GM18519 (cell line): Measurements from ENCODE around the gene ACP2.

Experiments used
- ATAC-seq: cut with Tn5 transposase; IDR thresholded peaks from one replicate; pipeline ENCODE4 v1.9.1; 2021; ENCODE audit warnings: mild to moderate bottlenecking, moderate library complexity; ENCODE audit not compliant: unreplicated experiment, low FRiP score

The ACP2 gene, protein sequence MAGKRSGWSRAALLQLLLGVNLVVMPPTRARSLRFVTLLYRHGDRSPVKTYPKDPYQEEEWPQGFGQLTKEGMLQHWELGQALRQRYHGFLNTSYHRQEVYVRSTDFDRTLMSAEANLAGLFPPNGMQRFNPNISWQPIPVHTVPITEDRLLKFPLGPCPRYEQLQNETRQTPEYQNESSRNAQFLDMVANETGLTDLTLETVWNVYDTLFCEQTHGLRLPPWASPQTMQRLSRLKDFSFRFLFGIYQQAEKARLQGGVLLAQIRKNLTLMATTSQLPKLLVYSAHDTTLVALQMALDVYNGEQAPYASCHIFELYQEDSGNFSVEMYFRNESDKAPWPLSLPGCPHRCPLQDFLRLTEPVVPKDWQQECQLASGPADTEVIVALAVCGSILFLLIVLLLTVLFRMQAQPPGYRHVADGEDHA

DNA sequence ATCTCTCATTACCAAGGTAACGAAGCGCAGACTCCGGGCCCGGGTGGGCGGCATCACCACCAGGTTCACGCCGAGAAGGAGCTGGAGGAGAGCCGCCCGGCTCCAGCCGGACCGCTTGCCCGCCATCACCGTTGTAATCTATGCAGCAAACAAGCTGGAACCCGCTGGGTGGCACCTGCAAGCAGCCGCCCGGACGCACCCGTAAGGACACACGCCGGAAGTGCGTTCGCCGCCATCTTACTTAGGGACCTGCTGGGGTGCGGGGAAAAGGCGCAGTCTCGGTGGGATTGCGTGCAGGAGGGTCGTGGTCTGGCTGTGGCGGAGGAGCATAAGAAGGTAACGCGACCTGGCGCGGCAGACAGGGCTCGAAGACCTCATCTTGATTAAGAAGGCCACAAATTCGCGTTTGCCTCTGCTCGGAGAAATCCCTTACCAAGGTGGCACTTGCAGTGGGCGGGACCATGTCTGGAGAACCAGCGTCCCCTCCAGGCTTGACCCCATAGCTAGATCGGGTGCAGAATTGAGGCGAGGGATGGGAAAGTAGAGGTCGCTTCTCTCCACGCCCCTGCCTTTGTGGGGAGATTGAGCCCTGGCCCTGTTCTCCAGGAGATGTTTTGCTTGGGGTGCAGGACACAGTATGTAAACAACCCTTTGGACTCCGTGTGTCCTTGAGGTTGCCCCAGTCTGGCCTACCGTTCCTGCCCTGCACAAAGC lies at the start of gene ACP2:
Gene ACP2 (minus strand): TSS at position 151 of the 714 bp plus-strand sequence. CDS start 25 bp downstream, at position 126.
- peak; percentile 77 for ATAC-seq

DNA sequence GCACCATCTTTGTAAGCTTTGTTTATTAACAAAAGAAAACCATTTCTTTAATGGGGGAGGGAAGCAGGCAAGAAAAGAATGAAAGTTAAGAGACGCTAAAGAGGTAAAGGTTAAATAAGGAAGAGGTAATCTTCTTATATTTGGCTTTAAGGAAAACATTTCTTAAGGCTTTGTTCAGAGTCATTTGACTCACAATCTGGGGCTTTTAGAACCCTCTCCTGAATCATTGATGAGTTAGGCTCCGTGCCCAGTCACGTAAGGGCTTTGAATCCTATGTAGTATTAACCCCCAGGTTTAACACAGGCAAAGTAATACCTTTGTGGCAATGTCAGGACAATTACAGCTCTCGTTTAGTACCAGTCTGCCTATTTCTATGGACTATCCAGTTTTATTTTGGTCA lies 47.4 kb upstream of the ACP2 start:
- no peak for ATAC-seq

DNA sequence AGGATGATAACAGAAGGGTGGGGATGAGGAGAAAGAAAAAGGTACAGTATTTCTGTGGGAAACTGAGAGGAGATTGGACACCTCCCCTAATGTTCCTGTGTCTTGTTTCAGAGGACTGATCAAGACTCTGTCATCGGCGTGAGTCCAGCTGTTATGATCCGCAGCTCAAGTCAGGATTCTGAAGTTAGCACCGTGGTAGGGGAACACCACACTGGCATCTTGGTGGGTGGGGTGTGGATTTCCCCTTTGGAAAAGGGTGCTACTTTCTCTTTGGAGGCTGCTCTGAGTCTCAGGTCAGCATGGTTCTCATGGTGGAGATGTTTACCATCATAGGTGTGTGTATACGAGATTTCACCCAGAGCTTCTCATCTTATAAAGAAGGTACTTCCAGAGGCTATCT lies 46.8 kb upstream of the ACP2 start:
- ATAC-seq: no peak

- no peak for ATAC-seq
These were observed 41.2 kb upstream of the ACP2 start for GRCh38 chr11:47289856-47290255.

DNA sequence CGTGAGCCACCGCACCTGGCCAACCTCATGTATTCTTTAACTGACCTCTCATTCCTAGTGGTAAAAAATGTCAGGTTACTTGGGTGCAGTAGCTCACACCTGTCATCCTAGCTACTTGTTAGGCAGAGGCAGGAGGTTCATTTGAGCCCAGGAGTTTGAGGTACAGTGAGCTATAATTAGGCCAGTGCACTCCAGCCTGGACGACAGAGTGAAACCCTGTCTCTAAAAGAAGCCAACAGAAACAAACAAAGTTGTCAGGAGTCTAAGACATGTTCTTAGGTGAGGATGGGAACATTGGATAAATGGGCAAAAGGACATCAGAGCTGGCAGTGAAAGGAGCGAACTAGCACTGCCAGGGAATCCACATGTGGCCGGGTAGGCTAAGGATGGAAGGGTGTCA lies 39.5 kb upstream of the ACP2 start:
- ATAC-seq: no peak

- no peak for ATAC-seq
These were observed 37.6 kb upstream of the ACP2 start for GRCh38 chr11:47285969-47286770.

DNA sequence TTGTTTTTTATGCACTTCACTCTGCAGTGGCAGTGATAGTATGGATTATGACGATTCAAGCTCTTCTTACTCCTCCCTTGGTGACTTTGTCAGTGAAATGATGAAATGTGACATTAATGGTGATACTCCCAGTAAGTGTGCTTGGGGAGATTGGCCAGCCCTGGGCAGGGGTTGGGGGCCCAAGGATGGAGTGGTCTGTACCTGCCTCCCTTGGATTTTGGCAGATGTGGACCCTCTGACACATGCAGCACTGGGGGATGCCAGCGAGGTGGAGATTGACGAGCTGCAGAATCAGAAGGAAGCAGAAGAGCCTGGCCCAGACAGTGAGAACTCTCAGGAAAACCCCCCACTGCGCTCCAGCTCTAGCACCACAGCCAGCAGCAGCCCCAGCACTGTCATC lies 35.5 kb upstream of the ACP2 start:
- ATAC-seq: no peak

DNA sequence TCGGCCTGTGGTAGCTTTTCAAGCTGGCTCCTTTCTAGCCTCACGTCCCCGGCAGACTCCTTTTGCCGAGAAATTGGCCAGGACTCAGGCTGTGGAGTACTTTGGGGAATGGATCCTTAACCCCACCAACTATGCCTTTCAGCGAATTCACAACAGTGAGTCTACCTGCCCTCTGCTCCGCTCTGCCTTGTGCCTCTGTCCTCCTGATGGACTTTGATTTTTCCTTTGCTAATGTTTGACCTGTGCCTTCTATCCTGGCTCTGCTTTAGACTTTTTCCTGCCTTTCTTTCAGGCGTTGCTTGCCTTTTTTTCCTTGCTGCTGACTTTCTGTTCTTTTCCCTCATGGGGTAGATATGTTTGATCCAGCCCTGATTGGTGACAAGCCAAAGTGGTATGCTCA lies 33.8 kb upstream of the ACP2 start:
- no peak for ATAC-seq

- ATAC-seq: no peak
These were observed 32.2 kb upstream of the ACP2 start for GRCh38 chr11:47280860-47281259.

- ATAC-seq: no peak
These were observed 31.5 kb upstream of the ACP2 start for GRCh38 chr11:47280099-47280498.

DNA sequence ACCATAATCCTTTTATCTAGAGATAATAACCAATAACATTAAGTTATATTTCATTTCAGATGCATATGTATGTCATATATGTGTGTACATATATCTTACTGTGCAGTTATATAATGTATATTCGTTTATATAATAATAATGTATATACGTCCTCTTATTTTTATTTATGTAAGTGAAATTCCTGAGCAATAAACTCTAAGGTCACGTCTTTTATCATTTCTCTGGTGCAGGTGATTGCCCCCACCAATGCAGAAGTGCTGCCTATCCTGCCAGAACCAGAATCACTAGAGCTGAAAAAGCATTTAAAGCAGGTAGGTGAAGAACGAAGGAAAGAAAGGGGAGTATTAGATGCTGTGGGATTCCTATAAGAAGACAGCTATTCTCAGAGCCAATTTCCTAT lies 30.2 kb upstream of the ACP2 start:
- no peak for ATAC-seq

- no peak for ATAC-seq
These were observed 29.4 kb upstream of the ACP2 start for GRCh38 chr11:47278058-47278457.

DNA sequence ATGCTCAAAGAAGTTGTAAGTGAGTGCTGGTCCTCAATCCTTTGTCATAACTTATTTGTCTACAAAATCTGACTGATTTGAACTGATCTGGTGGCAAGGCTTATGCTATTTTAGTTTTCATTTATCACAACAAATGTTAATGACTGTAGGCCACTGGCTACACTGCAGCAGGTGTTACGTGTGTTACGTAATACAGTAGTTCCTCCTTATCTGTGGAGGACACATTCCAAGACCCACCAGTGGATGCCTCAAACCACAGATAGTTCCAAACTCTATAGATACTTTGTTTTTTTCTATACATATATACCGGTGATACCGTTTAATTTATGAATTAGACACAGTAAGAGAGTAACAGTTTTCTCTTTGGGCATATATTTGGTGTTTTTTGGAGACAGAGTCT lies 28.3 kb upstream of the ACP2 start:
- ATAC-seq: no peak

GRCh38 chr11:47274495-47275235 lies 26.1 kb upstream of the ACP2 start:
- ATAC-seq: no peak

- no peak for ATAC-seq
These were observed 24.1 kb upstream of the ACP2 start for GRCh38 chr11:47272706-47273105.

GRCh38 chr11:47271961-47272661 lies 23.5 kb upstream of the ACP2 start:
- ATAC-seq: no peak

DNA sequence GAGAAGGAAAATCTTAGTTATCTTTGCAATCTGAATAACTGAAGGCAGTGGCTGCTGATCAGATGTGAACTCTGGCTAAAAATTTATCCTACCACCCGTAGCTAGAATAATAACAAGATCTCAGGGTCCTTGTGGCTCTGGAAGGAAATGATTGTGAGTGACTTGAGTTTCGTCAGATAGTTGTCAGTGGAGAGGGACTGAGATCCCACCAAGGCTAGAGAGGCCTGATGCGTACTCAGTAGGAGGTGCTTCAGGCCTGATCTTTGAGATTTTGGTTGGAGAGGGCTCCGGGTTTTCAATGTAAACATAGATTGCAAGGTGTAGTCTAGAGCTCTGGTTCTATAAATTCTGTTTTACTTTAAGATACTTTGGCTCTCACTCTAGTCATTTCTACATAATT lies 22.7 kb upstream of the ACP2 start:
- ATAC-seq: no peak

DNA sequence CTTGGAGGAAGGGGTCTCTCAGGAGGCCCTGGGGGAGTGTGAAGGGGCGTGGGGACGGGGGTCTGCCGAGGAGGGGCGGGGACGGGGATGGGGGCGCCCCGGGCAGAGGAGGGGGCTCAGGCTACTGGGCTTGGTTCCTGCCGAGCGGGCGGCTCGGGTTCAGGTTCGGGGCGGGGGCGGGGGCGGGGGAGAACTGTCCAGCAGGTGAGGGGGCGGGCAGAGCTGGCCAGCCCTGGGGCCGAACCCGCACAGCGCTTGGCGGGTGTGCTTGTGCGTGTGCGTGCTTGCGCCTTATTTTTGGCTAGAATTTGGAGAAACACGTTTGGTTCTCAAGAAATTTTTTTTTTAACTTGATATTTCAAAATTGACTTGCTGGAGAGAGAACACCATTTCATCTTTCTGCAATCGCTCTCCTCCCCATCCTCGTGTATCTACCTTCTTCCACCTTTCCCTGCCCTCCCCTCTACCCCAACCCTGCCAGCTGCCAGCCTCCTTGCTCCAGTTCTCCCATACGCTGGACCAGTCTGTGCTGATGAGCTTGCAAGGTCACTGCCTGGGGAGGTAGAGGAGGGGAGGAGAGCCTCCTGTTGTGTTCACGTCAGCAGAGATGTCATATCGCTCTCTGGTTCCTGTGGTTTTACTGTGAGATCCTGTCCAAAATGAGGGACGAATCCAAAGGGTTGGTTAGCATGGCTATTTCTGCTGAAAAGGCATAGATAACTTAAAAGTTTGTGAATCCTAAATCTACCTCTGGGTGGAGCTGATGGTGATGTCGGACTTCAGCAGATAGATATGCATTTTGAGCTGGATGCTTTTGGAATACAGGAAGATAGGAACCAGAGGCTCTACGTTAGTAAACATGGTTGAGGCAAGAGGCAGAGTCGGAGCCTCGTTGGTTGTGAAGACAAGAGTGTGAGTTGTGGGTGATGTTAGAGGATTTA lies 22.0 kb upstream of the ACP2 start:
- ATAC-seq: no peak

DNA sequence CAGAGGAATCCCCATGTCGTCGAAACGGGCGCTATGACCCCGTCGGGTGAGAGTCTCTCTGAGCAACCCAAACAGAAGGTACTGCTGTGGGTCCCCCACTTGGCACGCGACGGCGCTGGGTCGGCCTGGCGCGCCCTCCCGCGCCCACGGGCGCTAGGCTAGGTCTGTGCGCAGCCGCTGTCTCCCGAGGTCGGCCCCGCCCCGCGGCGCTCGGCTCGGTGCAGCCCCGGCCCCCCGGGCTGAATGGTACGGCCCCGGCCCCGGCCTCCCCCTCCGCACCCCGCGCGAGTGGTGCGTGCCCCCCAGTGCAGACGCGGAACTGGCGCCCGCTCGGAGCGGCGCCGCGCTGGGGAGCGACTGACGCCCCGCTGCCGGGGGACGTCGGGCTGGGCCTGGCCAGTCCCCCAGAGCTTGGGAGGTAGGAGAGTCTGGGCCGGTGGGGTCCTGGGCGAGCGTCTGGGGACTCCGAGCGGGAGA lies 21.3 kb upstream of the ACP2 start, which contains the start of gene MADD:
Gene MADD (plus strand): TSS at position 305 of the 477 bp plus-strand sequence.
- peak; percentile 40 for ATAC-seq
